Fibroblast of lung (primary cell): ENCODE results near the gene FAM131A. TPM values are rescaled to one million over a fixed set of nuclear protein-coding genes. Genes with fewer than 3 reads are reported as not detected.

Experiments used
- DNase-seq, 2 donors: peaks; one replicate each; pipeline versions ENCODE4 v3.0.0 to v3.0.0-alpha.2; 2010; ENCODE audit warnings: low read depth in 2 of 2
- H2AFZ ChIP-seq: 2 replicates; pipeline ENCODE4 v1.5.1; 2012; ENCODE audit warnings: low read length, control low read depth, inconsistent platforms
- H3K27ac ChIP-seq: 2 replicates; pipeline ENCODE4 v1.5.1; 2011; ENCODE audit warnings: low read length, control low read depth; ENCODE audit not compliant: insufficient read depth
- H3K27me3 ChIP-seq: 2 replicates; pipeline ENCODE4 v1.5.1; 2011; ENCODE audit warnings: mild to moderate bottlenecking, low read length; ENCODE audit not compliant: control insufficient read depth, insufficient read depth
- H3K36me3 ChIP-seq: 2 replicates; pipeline ENCODE4 v1.5.1; 2011; ENCODE audit warnings: low read length; ENCODE audit not compliant: control insufficient read depth, insufficient read depth
- H3K4me1 ChIP-seq: 2 replicates; pipeline ENCODE4 v1.5.1; 2011; ENCODE audit warnings: low read length; ENCODE audit not compliant: control insufficient read depth, insufficient read depth; ENCODE audit errors: extremely low read depth
- H3K4me2 ChIP-seq: 2 replicates; pipeline ENCODE4 v1.5.1; 2011; ENCODE audit warnings: low read length, control low read depth; ENCODE audit not compliant: insufficient read depth; ENCODE audit errors: extremely low read depth
- H3K4me3 ChIP-seq, 4 experiments: fragments of 200-600 bp in 1 of 4; sonication (generic) in 1 of 4; replicated peaks in 1 of 4; 2 replicates each; pipeline ENCODE4 v1.5.1; 2011 to 2016; ENCODE audit warnings: low read length in 4 of 4, low read depth in 3 of 4, mild to moderate bottlenecking in 3 of 4, control low read depth in 2 of 4, inconsistent platforms in 1 of 4, mixed read lengths in 1 of 4; ENCODE audit not compliant: insufficient read depth in 1 of 4; ENCODE audit errors: control extremely low read depth in 1 of 4
- H3K79me2 ChIP-seq: 2 replicates; pipeline ENCODE4 v1.5.1; 2012; ENCODE audit warnings: mild to moderate bottlenecking, low read length, inconsistent platforms; ENCODE audit not compliant: control insufficient read depth, insufficient read depth
- H3K9ac ChIP-seq: 2 replicates; pipeline ENCODE4 v1.5.1; 2011; ENCODE audit warnings: mild to moderate bottlenecking, low read length, control low read depth; ENCODE audit not compliant: insufficient read depth
- H3K9me3 ChIP-seq: 2 replicates; pipeline ENCODE4 v1.5.1; 2012; ENCODE audit warnings: low read depth, low read length; ENCODE audit not compliant: control insufficient read depth, insufficient read depth
- H4K20me1 ChIP-seq: 2 replicates; pipeline ENCODE4 v1.5.1; 2011; ENCODE audit warnings: low read length; ENCODE audit not compliant: control insufficient read depth, insufficient read depth; ENCODE audit errors: extremely low read depth
- CTCF ChIP-seq, 2 donors: IDR thresholded peaks in 1 of 2; conservative IDR thresholded peaks in 1 of 2; 1 replicate in 1 of 2; 2 replicates in 1 of 2; pipeline ENCODE4 v1.5.1; 2011 to 2012; ENCODE audit warnings: low read length in 2 of 2, control low read depth in 1 of 2, inconsistent platforms in 1 of 2, low read depth in 1 of 2, mild to moderate bottlenecking in 1 of 2
- EZH2 ChIP-seq: IDR thresholded peaks from 2 replicates; pipeline ENCODE4 v1.5.1; 2012; ENCODE audit warnings: low read length, control low read depth, mild to moderate bottlenecking; ENCODE audit errors: missing control alignments
- polyA plus RNA-seq, 2 donors: library from polyadenylated mRNA; depleted of rRNA in 1 of 2; stranded (reverse) in 1 of 2; unstranded in 1 of 2; fragments of >200 nt; gene quantifications; 2 replicates each; pipeline ENCODE4 v1.2.1, GENCODE V29; 2011 to 2012; ENCODE audit warnings: missing spikeins in 1 of 2
- total RNA-seq: library from RNA; depleted of rRNA; stranded (reverse); fragments of >200 nt; gene quantifications from 2 replicates; pipeline ENCODE4 v1.2.1, GENCODE V29; 2014

The FAM131A gene
- total and polyA plus RNA-seq, 2 donors (not counting 1 experiment from before 2014, with no cell fraction given): 9.3 to 22.3 TPM

- no peak overlapping the region for H3K27ac ChIP-seq
- no peaks in the 10 kb centered on the region for H3K36me3 ChIP-seq
- H3K27me3 ChIP-seq: peaks cover 34% of the 10 kb centered on the region
- DNase-seq: no peak
- H3K9ac ChIP-seq: no peak overlapping the region
- H3K4me3 ChIP-seq: no peak overlapping the region
- no peaks in the 10 kb centered on the region for H4K20me1 ChIP-seq
- no peak overlapping the region for H3K4me2 ChIP-seq
- no peak overlapping the region for H2AFZ ChIP-seq
- H3K79me2 ChIP-seq: no peaks in the 10 kb centered on the region
- H3K9me3 ChIP-seq: no peaks in the 10 kb centered on the region
- H3K4me1 ChIP-seq: no peaks in the 10 kb centered on the region
- no peak for TF ChIP-seq EZH2
- no peak for TF ChIP-seq CTCF (conservative IDR thresholded peaks at IDR 0.05 in 1 of 2, IDR thresholded peaks at IDR 0.05 in 1 of 2; ENCODE audit: low read depth in 1 of 2, low read length in 2 of 2)
These were observed 44.1 kb downstream of the FAM131A start for GRCh38 chr3:184381261-184382224.

GRCh38 chr3:184382326-184383032 is 45.1 kb downstream of the FAM131A start:
- no peak for DNase-seq
- Histone ChIP-seq H3K27ac (no peak overlapping the region), H3K9ac (no peak overlapping the region), H3K9me3 (no peaks in the 10 kb centered on the region), H3K36me3 (no peaks in the 10 kb centered on the region), H3K4me1 (no peaks in the 10 kb centered on the region), H2AFZ (no peak overlapping the region), H3K4me3 (no peak overlapping the region), H3K4me2 (no peak overlapping the region), H4K20me1 (no peaks in the 10 kb centered on the region), H3K27me3 (peaks cover 34% of the 10 kb centered on the region), H3K79me2 (no peaks in the 10 kb centered on the region)
- TF ChIP-seq CTCF (conservative IDR thresholded peaks at IDR 0.05 in 1 of 2, IDR thresholded peaks at IDR 0.05 in 1 of 2; ENCODE audit: low read depth in 1 of 2, low read length in 2 of 2) (no peak), EZH2 (no peak)

- Histone ChIP-seq H3K27ac (no peak overlapping the region), H3K36me3 (no peaks in the 10 kb centered on the region), H3K27me3 (peaks cover 29% of the 10 kb centered on the region), H3K4me1 (no peaks in the 10 kb centered on the region), H3K4me2 (no peak overlapping the region), H3K9ac (no peak overlapping the region), H3K4me3 (no peak overlapping the region), H2AFZ (no peak overlapping the region), H3K9me3 (no peaks in the 10 kb centered on the region), H3K79me2 (no peaks in the 10 kb centered on the region), H4K20me1 (no peaks in the 10 kb centered on the region)
- no peak for TF ChIP-seq EZH2
- no peak for TF ChIP-seq CTCF (conservative IDR thresholded peaks at IDR 0.05 in 1 of 2, IDR thresholded peaks at IDR 0.05 in 1 of 2; ENCODE audit: low read depth in 1 of 2, low read length in 2 of 2)
- no peak for DNase-seq
These were observed 45.8 kb downstream of the FAM131A start for GRCh38 chr3:184383033-184383740.
